Smooth muscle cell (in vitro differentiated cells): ENCODE data around the gene PLEKHN1. TPM values are rescaled to one million over a fixed set of nuclear protein-coding genes. Genes with fewer than 3 reads are reported as not detected.
"Not testable (repeated sequence)": the region's sequence is repeated elsewhere in the genome, so short reads cannot be mapped to it uniquely, and the experiment has no call there.

Source experiments
- DNase-seq: peaks from one replicate; lab custom pipeline; 2025; ENCODE audit not compliant: unreplicated experiment; lab: John Stamatoyannopoulos, UW
- H2AFZ ChIP-seq: fragments of 200-600 bp; sonication (generic); 2 replicates; pipeline ENCODE4 v1.6.0; 2016; ENCODE audit warnings: antibody characterized with exemption, low read depth, mild to moderate bottlenecking
- H3F3A ChIP-seq: fragments of 200-600 bp; sonication (generic); 2 replicates; pipeline ENCODE4 v1.6.0; 2017; ENCODE audit warnings: antibody characterized with exemption, low read depth
- H3K27ac ChIP-seq: fragments of 200-600 bp; sonication (generic); 2 replicates; pipeline ENCODE4 v1.5.1; 2016; ENCODE audit warnings: low read depth, mild to moderate bottlenecking
- H3K27me3 ChIP-seq: fragments of 200-600 bp; sonication (generic); 2 replicates; pipeline ENCODE4 v1.6.1; 2016; ENCODE audit warnings: low read depth, mild to moderate bottlenecking
- H3K36me3 ChIP-seq: fragments of 200-600 bp; sonication (generic); 2 replicates; pipeline ENCODE4 v1.5.1; 2016; ENCODE audit warnings: low read depth
- H3K4me1 ChIP-seq: fragments of 200-600 bp; sonication (generic); 2 replicates; pipeline ENCODE4 v1.5.1; 2016; ENCODE audit warnings: low read depth
- H3K4me2 ChIP-seq: fragments of 200-600 bp; sonication (generic); 2 replicates; pipeline ENCODE4 v1.6.0; 2016; ENCODE audit warnings: mild to moderate bottlenecking
- H3K4me3 ChIP-seq: fragments of 200-600 bp; sonication (generic); 2 replicates; pipeline ENCODE4 v1.5.1; 2016; ENCODE audit warnings: mild to moderate bottlenecking
- H3K79me2 ChIP-seq: fragments of 200-600 bp; sonication (generic); 2 replicates; pipeline ENCODE4 v1.6.0; 2016; ENCODE audit warnings: low read depth, mild to moderate bottlenecking
- H3K9ac ChIP-seq: fragments of 200-600 bp; sonication (generic); 2 replicates; pipeline ENCODE4 v1.6.0; 2016; ENCODE audit warnings: low read depth
- H3K9me3 ChIP-seq: fragments of 200-600 bp; sonication (generic); replicated peaks from 2 replicates; pipeline ENCODE4 v1.5.1; 2016; ENCODE audit warnings: low read depth
- H4K20me1 ChIP-seq: fragments of 200-600 bp; sonication (generic); 2 replicates; pipeline ENCODE4 v1.6.0; 2016; ENCODE audit warnings: low read depth
- WGBS: methylation state at CpG from one replicate; pipeline ENCODE4 v1.1.7; 2016; ENCODE audit warnings: low lambda C conversion rate; 5-methylcytosine and 5-hydroxymethylcytosine counted together
- polyA plus RNA-seq: library from polyadenylated mRNA; unstranded; fragments of >200 nt; fragmentation: Nextera tagmentation; extraction: Ambion mirVana; gene quantifications from 2 replicates; pipeline ENCODE4 v1.2.1, GENCODE V29; 2016
- total RNA-seq: library from RNA; depleted of rRNA; stranded (reverse); fragments of >200 nt; gene quantifications from 2 replicates; pipeline ENCODE4 v1.2.3, GENCODE V29; 2014
- TF ChIP-seq, protein P1 (sequence below): fragments of 200-600 bp; sonication (generic); IDR thresholded peaks from 2 replicates; pipeline ENCODE4 v1.5.1; 2017; ENCODE audit warnings: borderline replicate concordance, mild to moderate bottlenecking, antibody characterized with exemption; ENCODE audit not compliant: insufficient read depth, poor library complexity, severe bottlenecking

Gene PLEKHN1
- total and polyA plus RNA-seq, 2 experiments from 2014 or later, result 2.6 to 5.2 TPM

DNA sequence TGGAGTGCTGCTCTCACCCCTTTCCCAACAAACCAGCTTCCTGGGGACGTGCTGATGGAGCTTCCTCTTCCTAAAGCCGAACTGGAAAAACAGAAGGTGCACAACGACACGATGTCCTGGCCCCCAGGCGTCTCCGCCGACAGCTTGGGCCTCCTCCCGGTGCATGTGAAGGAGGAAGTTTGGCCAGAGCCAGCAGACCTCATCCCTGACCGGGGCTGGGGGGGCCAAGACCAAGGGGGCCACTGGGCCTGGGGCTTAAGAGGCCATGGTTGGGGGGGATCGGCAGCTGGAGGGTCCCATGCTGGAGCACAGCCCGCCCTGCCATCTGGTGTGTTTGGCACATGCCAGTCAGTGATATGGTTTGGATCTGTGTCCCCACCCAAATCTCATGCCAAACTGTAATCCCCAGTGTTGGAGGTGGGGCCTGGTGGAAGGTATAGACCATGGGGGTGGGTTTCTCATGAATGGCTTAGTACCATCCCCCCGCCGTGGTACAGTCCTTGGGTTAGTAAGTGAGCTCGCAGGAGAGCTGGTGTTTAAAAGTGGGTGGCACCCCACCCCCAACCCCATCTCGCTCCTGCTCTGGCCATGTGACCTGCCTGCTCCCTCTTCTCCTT lies 27.2 kb downstream of the PLEKHN1 start:
- H3K9ac ChIP-seq, result no peak overlapping the region
- TF ChIP-seq, protein P1, sequence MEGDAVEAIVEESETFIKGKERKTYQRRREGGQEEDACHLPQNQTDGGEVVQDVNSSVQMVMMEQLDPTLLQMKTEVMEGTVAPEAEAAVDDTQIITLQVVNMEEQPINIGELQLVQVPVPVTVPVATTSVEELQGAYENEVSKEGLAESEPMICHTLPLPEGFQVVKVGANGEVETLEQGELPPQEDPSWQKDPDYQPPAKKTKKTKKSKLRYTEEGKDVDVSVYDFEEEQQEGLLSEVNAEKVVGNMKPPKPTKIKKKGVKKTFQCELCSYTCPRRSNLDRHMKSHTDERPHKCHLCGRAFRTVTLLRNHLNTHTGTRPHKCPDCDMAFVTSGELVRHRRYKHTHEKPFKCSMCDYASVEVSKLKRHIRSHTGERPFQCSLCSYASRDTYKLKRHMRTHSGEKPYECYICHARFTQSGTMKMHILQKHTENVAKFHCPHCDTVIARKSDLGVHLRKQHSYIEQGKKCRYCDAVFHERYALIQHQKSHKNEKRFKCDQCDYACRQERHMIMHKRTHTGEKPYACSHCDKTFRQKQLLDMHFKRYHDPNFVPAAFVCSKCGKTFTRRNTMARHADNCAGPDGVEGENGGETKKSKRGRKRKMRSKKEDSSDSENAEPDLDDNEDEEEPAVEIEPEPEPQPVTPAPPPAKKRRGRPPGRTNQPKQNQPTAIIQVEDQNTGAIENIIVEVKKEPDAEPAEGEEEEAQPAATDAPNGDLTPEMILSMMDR, result no peak
- WGBS, result 84% methylated on average over 15 of the region's 15 CpGs
- H3K27ac ChIP-seq, result no peak overlapping the region
- no peaks in the 10 kb centered on the region for H3K9me3 ChIP-seq
- peaks cover 4% of the 10 kb centered on the region for H3K4me1 ChIP-seq
- peaks cover 18% of the 10 kb centered on the region for H4K20me1 ChIP-seq
- H3K79me2 ChIP-seq, result no peaks in the 10 kb centered on the region
- DNase-seq, result no peak
- no peaks in the 10 kb centered on the region for H3F3A ChIP-seq
- H3K4me3 ChIP-seq, result no peak overlapping the region
- no peaks in the 10 kb centered on the region for H3K36me3 ChIP-seq
- no peak overlapping the region for H2AFZ ChIP-seq
- H3K27me3 ChIP-seq, result no peaks in the 10 kb centered on the region
- no peak overlapping the region for H3K4me2 ChIP-seq

DNA sequence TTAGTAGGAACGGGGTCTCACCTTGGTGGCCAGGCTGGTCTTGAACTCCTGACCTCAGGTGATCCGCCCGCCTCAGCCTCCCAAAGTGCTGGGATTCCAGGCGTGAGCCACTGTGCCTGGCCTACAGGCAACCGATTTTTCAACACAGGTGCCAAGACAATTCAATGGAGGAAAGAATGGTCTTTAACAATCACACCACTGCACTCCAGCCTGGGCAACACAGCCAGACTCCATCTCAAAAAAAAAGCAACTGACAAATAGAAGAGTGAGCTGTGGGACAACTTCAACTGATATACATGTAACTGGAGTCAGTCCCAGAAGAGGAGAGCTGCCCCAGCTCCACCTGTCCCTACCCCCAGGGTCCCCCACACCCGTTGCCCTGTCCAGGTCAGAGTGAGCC lies 28.3 kb downstream of the PLEKHN1 start:
- not testable (repeated sequence) for H3K4me2 ChIP-seq, H3K4me3 ChIP-seq, H3F3A ChIP-seq, H3K27me3 ChIP-seq, H3K27ac ChIP-seq, H3K4me1 ChIP-seq, H3K9ac ChIP-seq, H3K36me3 ChIP-seq, H2AFZ ChIP-seq, H3K9me3 ChIP-seq, H3K79me2 ChIP-seq, DNase-seq
- WGBS, result 92% methylated on average over 6 of the region's 6 CpGs
- peaks cover 18% of the 10 kb centered on the region for H4K20me1 ChIP-seq

DNA sequence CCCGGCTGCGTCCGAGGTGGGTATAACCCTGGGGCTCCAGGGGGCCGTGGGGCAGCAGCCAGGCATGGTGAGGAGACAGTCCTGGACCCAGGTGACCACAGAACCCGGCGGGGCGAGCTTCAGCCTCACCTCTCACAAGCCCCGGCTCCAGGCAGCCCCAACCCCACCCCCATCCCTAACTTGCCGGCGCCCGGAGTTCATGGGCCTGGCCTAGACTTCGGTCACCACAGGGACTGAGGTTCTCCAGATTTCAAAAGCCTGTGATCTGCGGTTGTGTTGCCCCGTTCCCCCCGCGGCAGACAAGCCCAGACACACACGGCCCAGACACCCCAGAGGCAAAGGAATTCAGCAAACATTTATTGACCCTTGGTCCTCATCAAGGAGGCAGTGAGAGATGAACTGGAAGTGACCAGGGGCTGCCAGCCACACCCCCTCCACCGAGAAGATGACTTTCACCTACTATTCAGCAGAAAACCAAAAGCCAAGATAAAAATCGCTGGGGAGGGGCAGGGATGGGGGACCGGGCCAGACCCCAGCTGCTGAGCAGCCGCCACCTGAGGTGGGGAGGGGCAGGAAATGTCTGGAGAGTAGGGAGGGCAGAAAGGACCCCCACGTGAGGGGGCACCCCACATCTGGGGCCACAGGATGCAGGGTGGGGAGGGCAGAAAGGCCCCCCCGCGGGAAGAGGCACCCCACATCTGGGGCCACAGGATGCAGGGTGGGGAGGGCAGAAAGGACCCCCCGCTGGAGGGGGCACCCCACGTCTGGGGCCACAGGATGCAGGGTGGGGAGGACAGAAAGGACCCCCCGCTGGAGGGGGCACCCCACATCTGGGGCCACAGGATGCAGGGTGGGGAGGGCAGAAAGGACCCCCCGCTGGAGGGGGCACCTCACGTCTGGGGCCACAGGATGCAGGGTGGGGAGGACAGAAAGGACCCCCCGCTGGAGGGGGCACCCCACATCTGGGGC lies 29.7 kb downstream of the PLEKHN1 start:
- H3K27me3 ChIP-seq, result no peaks in the 10 kb centered on the region
- DNase-seq, result no peak
- WGBS, result 64% methylated on average over 20 of the region's 30 CpGs
- peaks cover 18% of the 10 kb centered on the region for H4K20me1 ChIP-seq
- no peak overlapping the region for H3K9ac ChIP-seq
- H3K9me3 ChIP-seq, result no peaks in the 10 kb centered on the region
- no peak overlapping the region for H2AFZ ChIP-seq
- no peak overlapping the region for H3K27ac ChIP-seq
- no peak overlapping the region for H3K4me2 ChIP-seq
- H3K4me3 ChIP-seq, result no peak overlapping the region
- H3K4me1 ChIP-seq, result peaks cover 4% of the 10 kb centered on the region
- TF ChIP-seq, protein P1, result no peak
- no peaks in the 10 kb centered on the region for H3F3A ChIP-seq
- H3K36me3 ChIP-seq, result no peaks in the 10 kb centered on the region
- H3K79me2 ChIP-seq, result peaks cover 3% of the 10 kb centered on the region

DNA sequence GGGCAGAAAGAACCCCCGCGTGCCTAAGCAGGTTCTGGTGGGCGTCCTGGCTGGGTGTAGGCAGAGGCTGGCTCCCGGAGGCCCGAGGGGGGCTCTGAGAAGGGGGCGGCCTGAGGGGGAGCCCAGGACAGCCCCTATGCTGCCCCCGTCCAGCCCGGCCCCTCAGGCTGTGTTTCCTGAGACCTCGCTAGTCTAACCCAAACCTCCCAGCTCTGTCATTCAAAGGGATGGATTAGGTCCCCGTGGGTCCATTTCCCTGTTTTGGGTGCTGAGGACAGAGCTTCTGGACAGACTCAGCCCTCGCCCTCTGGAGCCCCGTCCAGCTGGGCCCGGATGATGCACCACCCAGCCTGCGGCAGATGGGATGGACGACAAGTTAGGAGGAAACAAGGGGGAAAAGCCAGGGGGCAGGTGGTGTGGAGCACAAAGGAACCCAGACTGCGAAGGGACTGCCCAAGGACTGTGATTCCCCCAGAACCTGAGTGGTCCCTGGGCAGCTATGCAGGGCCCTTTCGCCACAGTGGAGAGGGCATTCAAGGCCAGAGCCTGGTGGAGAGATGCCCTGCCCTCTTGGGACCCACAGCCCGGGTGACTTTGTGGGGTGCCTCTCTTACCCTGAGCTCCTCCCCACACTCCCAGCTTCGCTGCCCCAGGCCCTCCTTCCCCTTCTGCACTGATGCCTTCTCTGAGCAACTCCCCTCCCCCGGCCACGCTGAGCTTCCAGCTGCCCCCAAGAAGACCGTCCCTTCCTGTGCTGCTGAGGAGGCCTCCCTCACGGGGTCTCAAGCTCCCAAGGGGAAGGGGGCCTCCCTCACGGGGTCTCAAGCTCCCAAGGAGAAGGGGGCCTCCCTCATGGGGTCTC lies 30.8 kb downstream of the PLEKHN1 start:
- WGBS, result 73% methylated on average over 16 of the region's 24 CpGs
- no peak overlapping the region for H3K4me2 ChIP-seq
- no peak for DNase-seq
- H4K20me1 ChIP-seq, result peaks cover 20% of the 10 kb centered on the region
- no peaks in the 10 kb centered on the region for H3K36me3 ChIP-seq
- peaks cover 3% of the 10 kb centered on the region for H3K79me2 ChIP-seq
- no peaks in the 10 kb centered on the region for H3K27me3 ChIP-seq
- H3K4me1 ChIP-seq, result peaks cover 4% of the 10 kb centered on the region
- no peaks in the 10 kb centered on the region for H3F3A ChIP-seq
- H3K27ac ChIP-seq, result no peak overlapping the region
- TF ChIP-seq, protein P1, result no peak
- no peak overlapping the region for H2AFZ ChIP-seq
- H3K9me3 ChIP-seq, result no peaks in the 10 kb centered on the region
- no peak overlapping the region for H3K4me3 ChIP-seq
- no peak overlapping the region for H3K9ac ChIP-seq
